GDM1 (cell line): Measurements from ENCODE around the gene UQCC2.
A peak's percentile ranks its signal among the peaks of the same experiment; 100 is the strongest.

Experiments
- DNase-seq: peaks from one replicate; lab custom pipeline; 2025; lab: John Stamatoyannopoulos, UW

The UQCC2 gene

DNA sequence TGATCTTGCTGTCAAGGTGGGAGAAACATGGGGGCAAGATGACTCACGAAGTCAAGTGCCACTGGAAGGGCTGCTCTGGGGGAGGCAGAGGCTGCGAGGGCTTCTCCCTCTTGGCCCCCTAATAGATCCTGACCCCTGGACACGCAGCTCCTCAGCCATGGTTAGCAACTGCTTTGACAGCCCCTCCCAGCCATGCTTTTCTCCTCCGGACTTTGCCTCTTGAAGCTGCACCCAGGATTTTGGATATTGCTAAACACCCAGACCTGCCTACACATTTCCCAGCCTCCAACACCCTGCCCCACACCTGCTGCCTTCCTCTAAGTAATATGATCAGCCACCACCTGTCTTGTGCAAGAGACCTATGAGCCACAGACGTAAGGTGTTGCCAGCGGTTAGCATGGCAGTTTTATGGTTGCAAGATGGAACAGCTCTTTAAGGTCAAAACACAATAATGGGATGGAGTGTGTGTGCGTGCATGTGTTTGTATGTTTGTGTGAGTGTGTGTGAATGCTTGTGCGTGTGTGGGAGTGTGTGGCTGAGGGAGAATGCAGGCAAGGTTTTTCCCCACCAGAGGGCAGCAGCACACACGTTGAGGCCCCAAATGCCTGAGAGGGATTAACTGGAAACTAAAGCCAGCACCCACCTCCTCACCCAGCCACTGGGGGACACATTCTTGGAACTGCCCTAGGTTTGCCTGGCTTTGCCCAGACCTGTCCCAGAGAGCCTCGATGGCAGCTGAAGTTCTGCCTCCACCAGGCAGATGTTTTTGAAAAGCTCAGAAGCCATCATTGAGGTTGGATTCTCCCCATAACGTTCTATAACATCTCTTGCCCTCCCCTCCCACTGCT is 32.7 kb upstream of the UQCC2 start:
- DNase-seq = peak; percentile 68

DNA sequence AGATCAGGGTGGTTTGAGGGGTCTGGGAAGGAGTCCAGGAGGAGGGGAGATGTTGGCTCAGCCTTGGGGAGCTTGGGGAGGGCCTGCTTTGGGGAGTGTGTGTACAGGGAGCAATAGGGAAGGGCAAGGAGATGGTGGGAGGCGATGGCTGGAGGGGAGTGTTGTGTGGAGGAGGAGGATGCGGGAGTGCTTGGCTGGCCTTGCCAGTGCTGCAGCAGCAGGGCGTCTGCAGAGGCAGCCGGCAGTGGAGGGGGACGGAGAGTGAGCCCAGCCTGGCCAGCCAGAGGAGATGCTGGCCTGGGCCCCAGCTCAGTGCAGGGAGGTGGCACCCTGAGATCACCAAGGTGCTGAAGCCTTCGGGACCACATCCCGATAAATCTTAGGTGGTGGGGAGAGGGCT is 31.3 kb upstream of the UQCC2 start:
- DNase-seq = no peak

DNA sequence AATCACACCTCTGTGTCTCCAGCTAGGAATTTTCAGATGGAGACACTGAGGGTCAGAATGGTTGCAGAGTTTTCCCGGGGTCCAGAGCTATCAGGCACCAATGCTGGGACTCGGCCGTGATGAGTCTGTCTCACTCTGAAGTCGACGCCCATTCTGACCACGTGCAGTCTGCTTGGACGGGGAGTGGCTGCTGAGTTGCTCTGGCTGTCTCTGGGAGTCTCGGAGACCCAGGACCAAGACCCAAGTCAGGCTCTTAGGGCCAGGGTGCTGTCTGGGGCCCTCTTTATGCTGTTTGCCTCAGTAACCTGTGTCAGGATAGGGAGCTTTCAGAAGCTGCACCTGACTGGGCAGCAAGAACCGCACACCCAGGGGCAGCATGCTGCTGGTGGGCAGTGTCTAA is 30.6 kb upstream of the UQCC2 start:
- DNase-seq = no peak

DNA sequence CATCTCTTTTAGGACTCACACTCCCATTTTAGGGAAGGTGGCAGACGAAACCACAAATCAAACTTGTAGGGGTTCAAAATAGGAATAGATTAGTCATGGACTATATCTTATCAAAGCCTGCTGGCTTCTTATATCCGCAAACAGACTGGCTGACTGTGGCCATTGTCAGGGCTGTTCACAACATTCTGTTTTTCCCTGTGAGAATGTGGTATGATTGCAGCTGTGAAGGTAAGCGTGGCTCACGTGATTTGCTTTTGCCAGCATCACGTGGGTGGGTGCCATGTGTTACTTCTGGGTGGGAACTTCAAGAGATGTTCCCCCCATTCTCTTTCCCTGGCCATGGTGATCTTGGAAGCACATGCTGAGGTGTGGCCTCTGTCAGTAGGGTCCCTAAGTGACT is 29.3 kb upstream of the UQCC2 start:
- DNase-seq = no peak

DNA sequence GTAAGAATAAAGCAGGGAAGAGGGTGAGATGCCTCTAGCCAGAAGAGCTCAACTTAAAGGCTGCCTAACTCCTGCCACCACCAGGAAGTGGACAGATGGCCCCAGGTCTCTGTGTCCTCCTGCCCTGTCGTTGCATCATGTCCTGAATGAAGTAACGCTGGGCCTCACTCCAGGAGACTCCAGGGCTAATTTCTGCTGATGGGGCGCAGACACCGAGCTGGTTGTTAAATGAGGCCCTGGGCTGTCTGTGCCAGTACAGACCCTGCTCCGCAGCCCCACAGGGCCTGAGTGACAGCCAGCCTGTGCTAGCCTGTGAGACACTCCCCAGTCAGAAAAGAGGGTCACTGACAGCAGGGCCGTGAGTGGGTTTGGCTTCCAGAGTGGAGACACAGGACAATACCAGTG is 28.7 kb upstream of the UQCC2 start:
- no peak for DNase-seq

GRCh38 chr6:33739571-33739970 is 28.1 kb upstream of the UQCC2 start:
- no peak for DNase-seq

DNA sequence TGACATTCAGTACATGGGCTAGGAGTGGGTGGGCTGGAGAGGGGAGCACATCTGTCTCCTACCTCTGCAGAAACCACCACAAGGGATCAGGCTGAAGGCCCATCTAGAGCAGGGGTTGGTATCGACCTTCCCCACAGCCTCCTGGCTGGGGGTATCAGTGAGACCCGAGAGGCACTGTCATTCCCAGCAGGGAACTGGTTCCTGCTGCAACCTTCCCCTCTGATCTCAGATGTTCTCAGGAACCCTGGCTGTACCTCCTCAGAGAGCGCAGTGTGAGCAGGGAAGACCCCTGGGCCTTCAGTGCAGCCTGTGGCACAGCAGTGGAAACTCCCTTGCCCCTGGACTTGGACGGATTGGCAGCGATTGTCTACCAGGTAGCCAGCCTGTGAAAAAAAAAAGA is 27.4 kb upstream of the UQCC2 start:
- DNase-seq = no peak

DNA sequence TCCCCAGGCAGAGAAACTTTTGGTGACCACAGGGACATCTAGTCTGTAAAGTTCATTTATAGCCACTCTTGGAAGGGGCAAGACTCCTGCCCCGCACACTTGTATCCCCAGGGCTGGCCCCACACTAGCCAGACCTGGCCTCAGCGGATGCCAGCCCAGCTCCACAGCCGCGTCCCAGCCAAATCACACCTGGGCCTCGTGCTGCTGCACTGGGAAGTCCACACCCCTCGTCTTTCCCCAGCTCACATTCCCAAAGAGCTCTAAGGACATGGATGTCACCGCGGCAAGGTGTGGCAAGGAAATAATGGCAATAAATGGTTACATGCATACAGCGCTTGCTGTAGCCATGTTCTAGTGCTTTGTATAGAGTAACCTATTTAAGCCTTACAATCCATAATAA is 26.7 kb upstream of the UQCC2 start:
- DNase-seq = no peak

DNA sequence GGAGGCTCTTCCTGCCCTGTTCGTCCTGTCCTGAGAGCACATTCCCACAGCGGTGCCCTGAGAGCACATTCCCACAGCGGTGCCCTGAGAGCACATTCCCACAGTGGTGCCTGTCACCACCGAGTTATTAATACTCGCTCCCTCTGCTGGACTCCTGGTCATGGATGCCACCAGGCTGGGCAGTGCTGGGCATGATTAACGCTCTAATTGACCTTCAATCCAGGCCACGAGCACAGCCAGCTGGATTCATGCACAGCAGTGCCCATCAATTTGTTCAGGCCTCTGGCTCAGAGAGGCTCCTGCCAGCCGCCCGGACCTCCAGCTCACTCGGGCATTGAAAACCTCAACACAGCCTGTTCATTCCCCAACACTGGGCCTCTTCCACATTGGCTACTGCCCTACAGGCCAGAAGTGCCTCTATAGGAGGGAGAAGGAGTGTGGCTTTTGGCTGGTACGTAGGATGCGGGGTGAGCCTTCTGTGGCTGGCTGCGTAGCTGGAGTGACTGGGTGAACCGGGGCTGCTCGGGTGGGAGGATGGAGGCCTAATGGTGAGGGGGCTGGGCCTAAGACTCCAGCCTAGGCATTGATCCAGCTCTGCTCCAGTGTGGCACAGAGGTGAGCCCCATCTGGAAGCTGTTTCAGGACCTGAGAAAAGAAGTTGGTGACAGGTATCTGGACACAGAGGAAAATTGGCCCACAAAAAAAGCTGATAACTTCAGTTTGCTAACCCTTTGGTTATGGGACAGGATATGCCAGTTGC is 25.9 kb upstream of the UQCC2 start:
- DNase-seq = no peak

GRCh38 chr6:33735216-33735615 is 23.7 kb upstream of the UQCC2 start:
- no peak for DNase-seq

GRCh38 chr6:33733709-33734007 is 22.2 kb upstream of the UQCC2 start:
- no peak for DNase-seq

DNA sequence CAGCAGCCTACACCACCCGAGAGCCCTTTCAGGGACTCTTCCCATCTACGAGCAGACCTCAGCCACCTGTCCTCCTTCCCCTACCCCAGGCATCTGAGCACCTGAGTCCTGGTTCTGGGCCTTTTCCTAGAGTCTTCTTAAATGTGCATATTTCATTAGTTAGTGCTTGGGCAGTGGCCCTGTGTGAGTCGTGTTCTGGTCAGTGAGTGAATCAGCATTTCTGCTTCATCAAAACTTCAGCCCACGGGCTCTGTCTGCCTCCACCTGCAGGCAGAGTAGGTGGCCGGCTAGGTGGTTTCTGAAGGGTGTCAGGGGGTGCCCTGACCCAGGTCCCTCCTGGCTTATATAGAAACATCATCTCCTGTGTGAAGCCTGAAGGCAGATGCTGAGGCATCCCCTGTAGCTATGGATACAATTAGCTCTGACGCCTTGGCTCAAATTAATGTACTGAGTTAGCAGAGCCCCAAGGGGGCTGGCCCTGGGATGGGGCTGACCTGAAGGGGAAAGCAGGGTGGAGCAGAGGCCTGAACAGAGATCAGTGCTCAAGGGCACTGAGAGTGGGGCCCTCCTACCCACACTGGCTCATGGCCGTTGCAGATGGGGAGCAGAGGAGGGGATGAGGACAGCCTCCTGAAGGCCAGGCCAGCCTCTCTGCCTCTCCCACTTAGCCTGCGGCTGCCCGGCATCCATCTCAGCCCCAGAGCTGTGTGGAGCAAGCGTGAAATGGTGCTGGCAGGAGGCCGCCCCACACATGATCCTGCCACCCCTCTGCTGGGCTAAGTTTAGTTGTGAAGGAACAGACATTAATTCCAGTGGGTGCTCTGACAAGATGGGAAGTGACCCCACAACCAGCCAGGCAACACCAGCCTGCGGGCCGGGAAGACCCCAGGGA is 21.6 kb upstream of the UQCC2 start:
- no peak for DNase-seq

- DNase-seq = no peak
Observed at GRCh38 chr6:33732385-33732784, 20.9 kb upstream of the UQCC2 start.

DNA sequence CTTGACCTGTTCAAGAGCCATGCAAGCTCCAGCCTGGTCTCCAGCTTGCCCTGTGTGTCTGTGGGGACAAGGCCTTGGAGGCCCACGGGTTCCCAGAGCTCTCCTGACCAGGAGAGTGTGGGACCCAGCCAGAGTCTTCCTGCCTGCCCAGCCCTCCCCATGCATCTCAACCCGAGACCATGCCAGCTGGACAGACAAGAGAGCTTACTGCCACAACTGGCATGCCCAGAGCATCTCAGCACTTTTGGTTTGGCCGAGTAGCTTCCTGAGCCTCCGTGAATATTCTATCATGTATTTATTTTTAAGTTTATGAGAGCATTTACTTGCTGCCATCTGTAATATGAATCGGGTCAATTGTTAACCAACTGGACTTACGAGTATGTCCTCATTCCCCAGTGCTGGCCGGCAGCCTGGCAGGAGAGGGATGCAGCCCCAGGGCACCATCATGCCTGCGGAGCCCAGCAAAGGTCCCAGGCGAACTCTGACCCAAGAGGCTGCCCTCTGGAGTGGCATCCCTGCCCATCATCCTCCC is 20.3 kb upstream of the UQCC2 start:
- no peak for DNase-seq

GRCh38 chr6:33731035-33731434 is 19.5 kb upstream of the UQCC2 start:
- no peak for DNase-seq

DNA sequence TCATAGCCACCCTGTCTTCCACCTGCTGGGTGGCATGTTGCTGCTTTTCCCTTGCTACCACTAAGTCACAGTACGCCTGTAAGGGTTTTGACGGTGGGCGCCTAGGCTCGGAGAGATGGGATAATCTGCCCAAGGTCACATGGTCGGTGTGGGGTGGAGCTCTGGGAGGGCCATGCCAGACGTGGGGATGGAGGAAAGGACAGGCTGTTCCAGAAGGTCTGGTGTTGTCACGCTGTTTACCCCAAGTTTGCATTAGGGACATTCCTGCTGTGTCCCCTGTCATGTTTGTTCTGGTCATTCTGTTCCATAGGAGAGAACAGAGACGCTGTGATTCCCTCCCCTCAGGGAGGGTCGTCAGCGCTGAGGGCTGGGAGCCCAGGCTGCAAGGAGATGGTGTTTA is 19.1 kb upstream of the UQCC2 start:
- DNase-seq = no peak

DNA sequence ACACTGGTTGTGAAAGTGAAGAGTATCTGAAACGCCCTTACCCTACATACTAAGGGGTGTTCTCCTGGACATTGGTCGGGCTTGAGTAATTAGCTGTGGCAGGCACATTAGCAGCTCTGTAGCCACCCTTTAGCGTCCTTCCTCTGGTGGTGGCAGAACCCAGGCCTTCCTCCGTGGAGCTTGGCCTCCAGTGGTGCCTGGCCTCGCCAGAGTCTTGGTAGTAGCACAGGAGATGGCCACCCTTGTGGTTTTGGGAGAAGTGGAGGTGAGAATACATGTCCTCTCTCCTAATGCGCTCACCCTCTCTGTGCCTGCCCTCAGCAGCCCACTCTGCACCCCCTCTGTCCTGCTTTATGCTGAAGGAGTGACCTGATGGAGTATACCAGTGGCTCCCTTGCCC is 17.6 kb upstream of the UQCC2 start:
- DNase-seq = no peak

DNA sequence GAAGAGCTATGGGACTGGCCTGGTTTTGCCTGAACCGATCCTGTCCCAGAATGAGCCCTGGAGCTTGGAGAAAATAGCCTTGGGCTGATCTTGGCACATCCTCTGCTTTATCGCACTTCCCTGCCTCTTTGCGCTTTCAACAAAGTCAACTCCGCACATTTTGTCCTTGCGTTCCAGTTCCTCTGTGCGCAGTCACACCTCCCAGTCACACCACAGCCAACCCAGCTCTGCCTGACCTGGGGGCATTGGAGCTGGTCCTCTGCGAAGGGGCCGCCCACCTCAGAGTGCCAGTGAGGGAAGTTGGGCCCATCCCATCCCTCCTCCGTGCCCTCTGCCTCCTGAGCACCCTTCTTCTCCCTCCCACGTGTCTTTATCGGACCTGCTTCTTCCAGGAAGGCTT is 16.9 kb upstream of the UQCC2 start:
- no peak for DNase-seq

GRCh38 chr6:33727932-33728331 is 16.4 kb upstream of the UQCC2 start:
- no peak for DNase-seq

- DNase-seq = no peak
Observed at GRCh38 chr6:33727126-33727525, 15.6 kb upstream of the UQCC2 start.

GRCh38 chr6:33726696-33727095 is 15.2 kb upstream of the UQCC2 start:
- DNase-seq = no peak

DNA sequence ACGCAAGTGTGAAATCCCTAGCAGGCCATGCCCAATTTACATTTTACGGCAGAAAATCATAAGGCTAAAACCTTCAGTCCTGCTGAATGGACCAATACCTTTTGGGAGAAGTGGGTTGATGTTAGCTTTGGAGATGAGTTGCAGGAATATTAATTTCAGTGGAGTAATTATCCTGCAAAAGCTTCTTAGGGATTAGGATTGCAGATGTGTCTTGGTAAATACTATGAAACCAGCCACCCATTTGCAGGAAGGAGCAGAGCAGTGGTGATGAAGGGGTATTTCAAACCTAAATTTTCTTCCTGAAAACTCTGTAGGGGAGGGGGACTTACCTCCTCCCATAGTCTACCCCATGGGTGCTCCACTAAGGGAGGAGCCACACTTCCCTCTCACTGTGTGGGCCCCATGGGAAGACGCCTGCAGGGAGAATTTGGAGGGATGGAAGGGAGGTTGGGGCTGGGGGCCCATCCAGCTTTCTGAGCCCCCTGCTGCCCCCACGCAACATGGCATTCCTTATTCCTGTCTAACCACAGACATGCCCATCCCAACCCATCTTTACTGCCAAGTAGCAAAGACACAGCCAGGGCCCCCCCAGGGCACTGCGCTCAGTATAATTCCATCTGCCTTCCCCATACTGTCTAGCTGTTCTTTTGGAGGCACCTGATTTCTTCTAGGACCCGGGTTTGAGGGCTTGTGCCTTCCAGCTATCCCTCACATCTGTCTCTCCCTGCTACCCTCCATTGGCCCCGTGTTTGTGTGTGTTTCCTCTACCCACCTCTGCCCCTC is 14.6 kb upstream of the UQCC2 start:
- no peak for DNase-seq
